ENCODE data around the gene APBA2.

APBA2 gene

GRCh38 chr15:28896951-28897350 is 11.2 kb downstream of the APBA2 start:
- DNase-seq (ENCODE audit: low spot score) = no peak

DNA sequence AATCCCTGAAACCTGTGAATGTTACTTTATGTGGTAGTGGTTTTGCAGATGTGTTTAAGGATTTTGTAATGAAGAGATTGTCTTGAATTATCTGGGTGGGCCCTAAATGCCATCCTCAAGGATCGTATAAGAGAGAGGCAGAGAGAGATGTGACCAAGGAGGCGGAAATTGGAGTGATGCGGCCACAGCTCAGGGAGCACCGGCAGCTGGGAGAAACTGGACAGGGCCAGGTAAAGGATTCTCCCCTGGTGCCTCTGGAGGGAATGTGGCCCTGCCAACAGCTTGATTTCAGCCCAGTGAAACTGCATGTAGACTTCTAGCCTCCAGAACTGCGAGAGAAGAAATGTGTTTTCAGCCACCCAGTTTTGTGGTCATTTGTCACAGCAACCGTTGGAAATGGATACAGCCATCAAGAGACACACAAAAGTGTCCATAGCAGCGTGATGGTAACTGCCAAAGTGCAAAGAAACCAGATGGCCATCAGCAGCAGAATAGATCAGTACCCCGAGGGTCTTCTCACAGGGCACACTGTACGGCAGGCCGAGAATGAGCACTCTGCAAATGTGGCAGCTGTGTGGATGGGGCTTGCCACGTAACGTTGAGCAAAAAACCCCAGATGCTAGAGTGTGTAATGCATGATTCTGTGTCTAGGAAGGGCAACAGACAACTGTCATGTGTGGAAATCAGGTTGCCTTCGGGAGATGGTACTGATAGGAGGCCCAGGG is 12.2 kb downstream of the APBA2 start:
- DNase-seq (ENCODE audit: low spot score) = no peak

- DNase-seq (ENCODE audit: low spot score) = no peak
Observed at GRCh38 chr15:28899061-28899738, 13.4 kb downstream of the APBA2 start.

DNA sequence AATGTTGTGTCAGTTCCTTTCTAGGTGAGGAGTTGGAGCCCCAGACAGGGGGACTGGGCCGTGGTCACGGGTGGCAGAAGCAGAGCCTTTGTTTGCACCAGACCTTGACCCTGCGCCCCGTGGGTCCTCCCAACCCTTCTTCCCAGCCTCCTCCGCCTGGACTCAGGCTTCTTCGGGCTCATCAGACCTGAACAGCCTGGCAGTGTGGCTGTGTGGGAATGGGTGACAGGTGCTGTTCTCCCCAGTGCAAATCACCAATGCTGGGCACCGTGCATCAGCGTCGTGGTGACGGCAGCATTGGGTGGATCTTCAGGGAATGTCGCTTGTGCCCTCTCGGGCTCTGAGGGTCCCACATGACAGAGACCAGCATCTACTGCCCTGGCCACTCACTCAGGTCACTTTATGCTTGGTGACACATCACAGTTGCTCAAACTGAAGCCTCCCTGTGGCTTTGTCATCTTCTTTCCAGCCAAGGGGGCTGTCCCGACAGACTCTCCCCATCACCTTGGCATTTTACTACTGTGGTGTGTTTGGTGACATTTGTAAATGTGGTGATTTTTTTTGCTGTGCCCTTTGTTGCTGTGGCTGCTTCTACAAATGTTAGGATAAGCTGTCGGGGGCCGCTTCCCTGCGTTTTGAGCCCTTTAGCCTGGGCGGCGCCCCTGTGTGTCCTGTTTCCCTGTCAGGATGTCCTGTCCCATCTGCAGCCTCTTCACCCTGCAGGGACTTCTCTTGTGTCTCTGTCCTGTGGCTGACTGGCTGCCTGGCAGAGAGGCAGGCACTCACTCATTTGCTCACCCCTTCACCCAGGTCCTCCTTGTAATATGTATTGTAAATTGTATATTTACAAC is 14.5 kb downstream of the APBA2 start:
- DNase-seq (ENCODE audit: low spot score) = no peak

DNA sequence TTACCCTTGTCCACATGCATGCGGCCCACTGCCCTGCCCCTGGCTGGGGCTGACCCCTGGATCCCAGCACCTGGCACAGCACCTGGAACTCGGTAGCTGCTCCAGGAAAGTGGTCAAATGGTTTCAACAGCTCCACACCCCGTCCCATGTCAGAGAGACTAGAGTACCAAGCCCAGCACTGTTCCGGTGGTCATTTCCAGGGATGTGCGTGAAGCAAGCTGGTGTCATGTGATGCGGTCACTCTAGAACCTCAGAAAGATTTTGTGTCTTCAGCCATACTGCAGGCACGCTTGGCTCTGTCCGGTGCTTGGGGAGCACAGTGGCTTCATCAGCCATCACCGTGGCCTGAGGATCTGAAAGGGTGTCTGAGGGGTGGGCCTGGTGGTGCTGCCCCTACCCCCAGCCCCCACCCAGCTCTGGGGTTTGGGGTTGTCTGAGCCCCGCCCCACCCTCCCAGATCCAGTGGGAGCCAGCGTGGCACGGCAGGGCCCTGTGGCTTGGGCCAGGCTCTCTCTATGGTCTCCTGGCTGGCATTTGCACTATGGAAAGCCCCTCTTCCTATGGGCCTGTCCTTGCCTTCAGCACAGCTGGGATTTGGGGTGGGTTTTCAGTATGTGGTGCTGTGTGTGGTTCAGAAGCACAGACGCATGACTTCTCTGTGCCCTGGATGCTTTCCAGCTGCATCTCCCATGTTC is 15.3 kb downstream of the APBA2 start:
- no peak for DNase-seq (ENCODE audit: low spot score)

DNA sequence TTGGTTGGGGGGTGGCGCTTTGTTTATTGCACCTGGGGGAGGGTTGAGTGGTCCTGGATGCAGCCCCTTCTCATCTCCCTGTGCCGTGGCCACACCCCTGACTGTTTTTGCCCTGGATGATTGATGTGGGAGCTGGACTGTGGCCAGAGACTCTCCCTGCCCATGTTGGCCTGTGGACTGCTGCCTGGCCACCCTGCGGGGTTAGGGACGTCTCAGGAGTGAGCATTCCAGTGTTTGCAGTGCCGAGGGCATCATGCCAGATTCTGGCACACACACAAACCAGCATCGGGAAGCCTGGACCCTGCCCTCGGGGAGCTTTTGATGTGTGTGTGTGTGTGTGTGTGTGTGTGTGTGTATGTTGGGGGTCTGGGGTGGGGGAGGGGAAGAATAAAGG is 15.8 kb downstream of the APBA2 start:
- no peak for DNase-seq (ENCODE audit: low spot score)

- no peak for DNase-seq (ENCODE audit: low spot score)
Observed at GRCh38 chr15:28901987-28902745, 16.4 kb downstream of the APBA2 start.

- DNase-seq (ENCODE audit: low spot score) = no peak
Observed at GRCh38 chr15:28902856-28903255, 17.1 kb downstream of the APBA2 start.

DNA sequence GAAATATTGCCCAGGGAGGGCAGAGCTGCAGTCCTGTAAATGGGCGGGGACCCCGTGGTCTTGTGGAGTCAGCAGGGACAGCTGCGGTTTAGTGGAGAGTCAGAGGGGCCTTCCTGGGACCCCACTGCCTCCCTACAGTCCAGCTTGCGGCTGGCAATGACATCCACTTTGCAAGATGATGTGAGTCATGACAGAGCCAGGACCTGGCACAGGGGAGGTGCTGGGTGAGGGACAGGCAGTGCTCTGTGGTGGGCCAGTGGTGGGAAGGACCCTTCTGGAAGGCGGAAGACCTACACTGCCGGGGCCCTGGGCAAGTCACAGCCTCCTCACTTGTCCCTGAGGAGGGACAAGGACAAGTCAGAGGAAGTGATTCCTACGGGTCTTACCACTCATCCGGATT is 17.8 kb downstream of the APBA2 start:
- no peak for DNase-seq (ENCODE audit: low spot score)

DNA sequence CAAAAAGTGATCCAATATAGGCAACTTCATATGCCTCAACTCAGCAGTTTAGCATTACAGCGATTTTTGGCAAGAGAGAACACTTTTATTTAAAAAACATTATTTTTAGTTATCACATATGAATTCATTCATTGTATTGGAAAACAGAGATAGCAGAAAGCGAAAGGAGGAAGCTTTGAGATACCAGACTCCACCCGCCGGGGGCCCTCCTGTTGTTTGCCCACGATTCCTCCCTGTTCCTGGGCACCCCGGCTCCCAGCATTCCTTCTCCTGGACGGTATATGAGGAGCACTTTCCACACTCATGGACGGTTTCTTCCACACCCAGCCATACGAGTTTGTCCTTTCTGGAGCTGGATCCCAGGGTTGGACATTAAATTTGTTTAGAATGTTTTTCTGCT is 18.2 kb downstream of the APBA2 start:
- DNase-seq (ENCODE audit: low spot score) = no peak

- DNase-seq (ENCODE audit: low spot score) = no peak
Observed at GRCh38 chr15:28904541-28905315, 19.0 kb downstream of the APBA2 start.

GRCh38 chr15:28907338-28907960 is 21.7 kb downstream of the APBA2 start:
- DNase-seq (ENCODE audit: low spot score) = no peak

GRCh38 chr15:28909958-28910500 is 24.3 kb downstream of the APBA2 start:
- no peak for DNase-seq (ENCODE audit: low spot score)

DNA sequence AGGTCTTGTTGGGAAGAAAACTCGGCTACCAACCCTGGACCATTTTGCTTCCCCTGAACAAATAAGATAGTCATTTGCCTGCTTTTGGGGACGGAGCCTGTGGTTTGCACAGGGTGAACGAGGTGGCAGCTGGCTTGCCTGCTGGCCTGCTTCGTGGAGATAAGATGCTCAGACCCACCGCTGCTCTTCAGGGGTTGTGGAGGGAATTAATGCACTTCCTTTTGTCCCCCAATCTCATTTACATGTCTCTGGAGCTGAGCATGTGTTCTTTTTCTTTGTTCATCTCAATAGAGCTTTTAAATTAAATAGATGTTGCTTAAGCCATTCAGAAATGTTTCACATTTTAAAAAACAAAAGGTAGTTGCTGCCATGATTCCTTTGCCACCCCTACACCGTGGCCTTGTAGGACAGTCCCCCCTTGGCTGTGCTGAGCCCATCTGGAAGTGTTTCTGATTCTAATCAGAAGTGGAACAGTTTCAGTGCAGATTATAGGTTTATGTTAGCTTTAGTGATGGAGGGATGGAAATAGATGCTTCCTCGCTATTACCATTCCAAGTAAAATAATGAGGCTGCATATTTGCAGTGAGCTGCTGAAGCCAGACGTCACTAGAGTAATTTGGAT is 25.6 kb downstream of the APBA2 start:
- DNase-seq (ENCODE audit: low spot score) = no peak

DNA sequence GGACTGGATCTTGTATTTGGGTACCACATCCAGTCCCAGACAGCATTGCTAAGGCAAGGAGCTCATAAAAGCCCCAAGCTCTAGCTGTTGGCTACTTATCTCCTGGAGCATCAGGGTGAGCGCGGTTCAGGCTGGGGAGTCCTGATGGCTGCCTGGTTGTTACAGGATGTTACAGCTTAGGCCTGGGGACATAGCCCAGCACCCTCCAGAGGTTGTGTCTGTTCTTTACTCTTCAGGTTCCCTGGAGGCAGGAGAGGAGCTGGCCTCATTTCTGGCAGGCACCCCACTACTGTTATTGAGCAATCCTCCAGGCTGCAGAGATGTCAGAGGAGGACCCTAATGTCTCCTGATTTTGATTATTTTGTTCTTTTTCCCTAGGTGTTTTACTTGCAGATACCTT is 26.6 kb downstream of the APBA2 start:
- DNase-seq (ENCODE audit: low spot score) = no peak

DNA sequence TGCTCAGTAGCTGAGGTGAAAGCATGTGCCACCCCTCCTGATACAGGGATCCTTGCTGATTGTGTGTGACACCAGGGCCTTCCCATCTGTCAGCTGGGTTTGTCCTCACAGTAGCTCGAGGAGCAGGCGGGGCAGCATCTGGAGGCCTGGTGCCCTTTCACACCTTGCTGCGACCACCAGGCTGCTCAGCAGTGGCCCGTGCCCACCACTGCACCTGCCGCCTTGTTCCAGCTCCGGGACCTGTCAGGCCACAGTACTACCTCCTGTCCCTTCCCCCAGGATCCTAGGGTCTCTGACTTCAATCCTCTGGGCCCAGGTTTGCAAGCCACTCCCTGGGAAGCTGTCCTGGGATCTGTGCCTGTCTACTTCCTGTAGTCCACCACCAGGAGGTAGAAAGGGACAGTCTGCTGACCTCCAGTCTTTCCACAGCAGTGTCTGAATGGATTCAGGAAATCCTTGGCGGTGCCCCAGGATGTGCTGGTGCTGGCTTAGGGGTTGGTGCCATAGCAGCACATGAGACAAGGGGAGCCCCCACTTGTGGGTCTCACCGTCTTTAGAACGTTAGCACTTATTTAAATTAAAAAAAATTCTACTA is 27.5 kb downstream of the APBA2 start:
- DNase-seq (ENCODE audit: low spot score) = no peak

- DNase-seq (ENCODE audit: low spot score) = no peak
Observed at GRCh38 chr15:28914046-28914445, 28.3 kb downstream of the APBA2 start.

DNA sequence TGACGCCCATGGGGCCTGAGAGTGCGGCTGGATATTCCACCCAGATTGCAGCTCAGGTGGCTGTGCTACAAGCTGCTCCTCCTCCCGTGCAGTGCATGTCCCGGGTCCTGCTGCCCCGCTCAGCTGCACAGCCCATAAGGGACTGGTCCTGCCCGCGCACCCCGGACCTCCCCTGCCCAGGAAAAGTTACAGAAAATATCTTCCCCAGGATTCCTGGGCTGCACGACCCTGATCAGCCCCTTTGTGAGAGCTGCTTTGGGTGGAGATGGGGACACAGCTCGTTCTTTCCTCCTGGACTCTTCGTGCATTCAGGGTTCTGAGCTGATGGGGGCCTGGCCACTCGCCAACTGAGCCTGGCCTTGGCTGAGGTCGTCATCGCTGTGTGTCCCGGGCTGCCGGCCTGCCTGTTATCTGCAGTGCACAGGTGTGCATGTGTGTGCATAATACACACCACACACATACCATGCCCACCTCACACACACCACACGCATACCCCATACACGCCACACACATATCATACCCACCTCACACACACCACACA is 28.8 kb downstream of the APBA2 start:
- no peak for DNase-seq (ENCODE audit: low spot score)
